Activated T-helper 1 cell treated with anti-CD3 and anti-CD28 coated beads, Interleukin-2, amount 50 U/mL, for 16 hours (primary cell): ENCODE data around the gene RNF168.
A peak's percentile ranks its signal among the peaks of the same experiment; 100 is the strongest.
"Not testable (repeated sequence)": the region's sequence is repeated elsewhere in the genome, so short reads cannot be mapped to it uniquely, and the experiment has no call there.

Experiments used
- DNase-seq, 2 donors: peaks; one replicate each; pipeline ENCODE4 v3.0.0-alpha.2; 2020; ENCODE audit warnings: low read depth in 1 of 2, low spot score in 1 of 2

RNF168 gene

DNA sequence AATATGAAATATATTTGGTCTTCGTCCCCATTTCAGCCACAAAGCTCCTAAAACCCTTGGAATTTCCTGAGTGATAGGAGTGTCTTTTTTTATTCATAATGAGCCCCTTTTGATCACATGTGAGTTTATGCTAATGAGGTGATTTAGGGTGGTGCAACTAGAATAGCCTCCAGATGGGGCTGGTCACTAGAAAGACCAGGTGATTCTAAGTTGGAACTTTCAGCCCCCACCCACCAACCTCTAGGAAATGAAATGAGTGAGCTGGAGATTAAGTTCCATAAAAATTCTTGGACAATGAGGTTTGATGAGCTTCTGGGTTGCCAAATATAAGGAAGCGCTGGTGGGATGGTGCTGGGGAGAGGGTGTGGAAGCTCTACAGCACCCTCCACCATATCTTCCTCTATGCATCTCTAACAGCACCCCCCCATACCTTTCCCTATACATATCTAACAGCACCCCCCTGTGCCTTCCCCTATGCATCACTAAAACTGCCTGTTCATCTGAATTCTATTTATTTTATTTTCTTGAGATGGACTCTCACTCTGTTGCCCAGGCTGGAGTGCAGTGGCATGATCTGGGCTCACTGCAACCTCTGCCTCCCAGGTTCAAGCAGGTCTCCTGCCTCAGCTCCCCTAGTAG lies 13.7 kb upstream of the RNF168 start:
- no peak for DNase-seq

DNA sequence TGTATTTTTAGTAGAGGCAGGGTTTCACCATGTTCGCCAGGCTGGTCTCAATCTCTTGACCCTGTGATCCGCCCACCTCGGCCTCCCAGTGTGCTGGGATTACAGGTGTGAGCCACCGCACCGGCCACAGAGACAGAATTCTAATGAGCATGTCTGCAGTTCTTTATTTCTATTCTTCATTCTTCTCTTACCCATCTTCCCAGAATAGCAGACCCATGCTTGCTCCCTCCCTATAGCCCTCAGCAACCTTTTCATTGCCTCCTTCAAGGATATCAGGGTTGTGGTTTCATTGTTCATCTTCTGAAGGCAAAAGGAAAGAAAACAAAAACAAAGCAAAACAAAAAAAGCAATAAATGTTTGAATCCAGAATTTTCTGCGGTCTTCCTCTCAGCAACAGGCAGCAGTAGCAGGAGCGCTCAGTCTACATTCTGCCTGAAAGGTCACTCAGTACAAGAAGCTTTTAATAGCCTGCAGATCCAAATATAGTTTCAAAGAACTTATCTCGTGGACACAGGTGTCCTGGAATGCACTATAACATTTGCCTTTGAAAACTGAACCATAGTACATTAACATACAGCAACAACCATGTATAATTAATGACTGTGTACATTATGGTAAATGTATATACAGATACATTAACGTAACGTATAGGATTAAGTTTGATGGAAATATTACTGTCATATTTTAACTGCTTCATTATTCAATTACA lies 11.5 kb upstream of the RNF168 start, which contains the start of gene SMCO1:
Gene SMCO1, minus strand, starts transcription at position 434 of the 709 bp plus-strand sequence. Its CDS starts 137 bp downstream, at position 297.
- DNase-seq: no peak

DNA sequence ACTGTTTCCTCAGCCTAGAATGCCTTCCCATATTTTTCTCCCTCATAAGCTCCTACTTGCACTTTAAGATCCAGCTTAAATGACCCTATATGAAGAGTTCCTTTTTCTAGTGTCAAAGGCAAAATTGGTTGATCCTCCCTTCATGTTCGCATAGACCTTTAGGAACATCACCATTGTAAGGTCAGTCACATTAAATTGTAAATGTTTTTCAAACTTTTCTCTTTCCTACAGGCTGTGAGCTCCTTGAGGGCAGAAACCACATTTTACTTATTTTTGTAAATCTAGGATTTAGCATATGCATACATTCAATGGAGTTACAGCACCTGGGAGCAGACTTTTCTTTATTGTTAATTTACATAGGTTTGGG lies 10.8 kb upstream of the RNF168 start:
- DNase-seq: no peak

DNA sequence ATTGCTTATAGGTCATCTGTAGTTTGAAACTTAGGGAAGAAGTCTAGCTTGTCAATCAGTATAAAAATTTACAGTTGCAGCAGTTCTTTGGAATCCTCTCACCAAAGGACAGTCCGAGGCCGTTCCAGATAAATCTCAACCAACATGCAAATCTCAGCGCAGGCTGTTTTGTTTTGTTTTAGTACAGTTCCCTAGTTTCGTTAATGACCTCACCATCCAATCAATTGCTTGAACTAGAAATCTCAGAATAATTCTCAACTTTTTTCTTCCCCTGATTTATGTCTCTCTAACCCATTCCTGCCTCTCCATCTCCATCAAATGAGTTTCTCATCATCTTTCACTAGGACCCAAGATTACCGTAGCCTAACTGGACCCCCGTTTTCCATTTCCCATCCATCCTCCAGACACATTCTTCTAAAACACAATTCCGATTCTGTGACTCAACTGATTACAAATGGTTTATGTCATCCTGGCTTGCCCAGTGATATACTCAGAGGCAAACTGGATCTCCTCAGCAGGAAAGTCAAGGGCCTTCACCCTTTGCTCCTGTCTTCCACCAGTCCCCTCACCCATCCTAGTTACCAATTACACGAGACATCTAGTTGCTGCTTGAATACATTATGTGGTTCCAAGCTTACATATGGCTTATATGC lies 10.3 kb upstream of the RNF168 start:
- DNase-seq: no peak

DNA sequence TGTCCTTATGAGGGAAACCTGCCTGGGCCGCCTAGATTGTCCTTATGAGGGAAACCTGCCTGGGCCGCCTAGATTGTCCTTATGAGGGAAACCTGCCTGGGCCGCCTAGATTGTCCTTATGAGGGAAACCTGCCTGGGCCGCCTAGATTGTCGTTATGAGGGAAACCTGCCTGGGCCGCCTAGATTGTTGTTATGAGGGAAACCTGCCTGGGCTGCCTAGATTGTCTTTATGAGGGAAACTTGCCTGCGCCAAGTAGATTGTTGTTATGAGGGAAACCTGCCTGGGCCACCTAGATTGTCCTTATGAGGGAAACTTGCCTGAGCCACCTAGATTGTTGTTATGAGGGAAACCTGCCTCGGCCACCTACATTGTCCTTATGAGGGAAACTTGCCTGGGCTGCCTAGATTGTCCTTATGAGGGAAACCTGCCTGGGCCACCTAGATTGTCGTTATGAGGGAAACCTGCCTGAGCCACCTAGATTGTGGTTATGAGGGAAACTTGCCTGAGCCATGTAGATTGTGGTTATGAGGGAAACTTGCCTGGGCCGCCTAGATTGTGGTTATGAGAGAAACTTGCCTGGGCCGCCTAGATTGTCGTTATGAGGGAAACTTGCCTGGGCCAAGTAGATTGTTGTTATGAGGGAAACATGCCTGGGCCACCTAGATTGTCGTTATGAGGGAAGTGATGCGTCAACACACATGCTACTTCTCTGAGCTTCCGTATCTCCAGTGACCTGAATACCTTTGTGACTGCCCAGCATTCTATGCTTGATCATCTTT lies 8.3 kb upstream of the RNF168 start:
- DNase-seq: not testable (repeated sequence)

DNA sequence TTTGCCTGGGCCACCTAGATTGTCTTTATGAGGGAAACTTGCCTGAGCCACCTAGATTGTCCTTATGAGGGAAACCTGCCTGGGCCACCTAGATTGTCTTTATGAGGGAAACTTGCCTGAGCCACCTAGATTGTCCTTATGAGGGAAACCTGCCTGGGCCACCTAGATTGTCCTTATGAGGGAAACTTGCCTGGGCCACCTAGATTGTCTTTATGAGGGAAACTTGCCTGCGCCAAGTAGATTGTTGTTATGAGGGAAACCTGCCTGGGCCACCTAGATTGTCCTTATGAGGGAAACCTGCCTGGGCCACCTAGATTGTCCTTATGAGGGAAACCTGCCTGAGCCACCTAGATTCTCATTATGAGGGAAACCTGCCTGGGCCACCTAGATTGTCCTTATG lies 7.5 kb upstream of the RNF168 start:
- DNase-seq: not testable (repeated sequence)

DNA sequence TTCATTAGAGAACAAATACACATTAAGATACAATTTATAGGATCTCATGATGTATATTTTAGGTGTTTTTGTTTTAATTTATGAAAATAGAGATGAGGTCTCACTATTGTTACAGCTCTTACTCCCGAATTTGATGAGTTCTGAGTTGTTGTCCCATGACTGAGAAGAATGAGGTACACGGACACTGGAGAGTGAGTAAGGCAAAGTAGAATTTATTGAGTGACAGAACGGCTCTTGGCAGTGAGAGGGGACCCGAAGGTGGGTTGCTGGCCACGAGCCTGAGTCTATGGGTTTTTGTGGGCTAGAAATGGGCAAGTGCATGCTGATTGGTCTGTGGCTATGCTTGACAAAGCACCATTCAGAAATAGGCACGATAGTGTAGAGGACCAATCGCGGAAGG lies 3.1 kb upstream of the RNF168 start:
- no peak for DNase-seq

DNA sequence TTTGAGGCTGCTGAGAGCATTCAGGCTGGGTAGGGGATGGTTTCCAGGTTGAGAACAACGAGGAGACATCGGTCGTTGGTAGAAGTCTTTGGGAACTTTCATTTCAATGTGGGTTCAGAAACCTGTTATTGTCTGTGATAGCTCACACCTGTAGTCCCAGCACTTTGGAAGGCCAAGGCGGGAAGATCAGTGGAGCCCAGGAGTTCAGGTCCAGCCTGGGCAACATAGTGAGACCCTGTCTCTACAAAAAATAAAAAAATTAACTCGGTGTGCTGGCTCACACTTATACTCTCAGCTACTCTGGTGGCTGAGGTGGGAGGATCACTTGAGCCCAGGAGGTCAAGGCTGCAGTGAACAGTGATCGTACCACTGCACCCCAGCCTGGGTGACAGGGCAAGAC lies 988 bp upstream of the RNF168 start:
- no peak for DNase-seq

DNA sequence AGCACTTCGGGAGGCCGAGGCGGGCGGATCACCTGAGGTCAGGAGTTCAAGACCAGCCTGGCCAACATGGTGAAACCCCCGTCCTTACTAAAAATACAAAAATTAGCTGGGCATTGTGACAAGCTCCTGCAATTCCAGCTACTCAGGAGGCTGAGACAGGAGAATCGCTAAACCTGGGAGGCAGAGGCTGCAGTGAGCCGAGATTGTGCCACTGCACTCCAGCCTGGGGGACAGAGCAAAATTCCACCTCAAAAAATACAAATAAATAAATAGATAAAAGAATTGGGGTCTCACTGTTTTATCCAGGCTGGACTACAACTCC lies 470 bp upstream of the RNF168 start:
- not testable (repeated sequence) for DNase-seq

DNA sequence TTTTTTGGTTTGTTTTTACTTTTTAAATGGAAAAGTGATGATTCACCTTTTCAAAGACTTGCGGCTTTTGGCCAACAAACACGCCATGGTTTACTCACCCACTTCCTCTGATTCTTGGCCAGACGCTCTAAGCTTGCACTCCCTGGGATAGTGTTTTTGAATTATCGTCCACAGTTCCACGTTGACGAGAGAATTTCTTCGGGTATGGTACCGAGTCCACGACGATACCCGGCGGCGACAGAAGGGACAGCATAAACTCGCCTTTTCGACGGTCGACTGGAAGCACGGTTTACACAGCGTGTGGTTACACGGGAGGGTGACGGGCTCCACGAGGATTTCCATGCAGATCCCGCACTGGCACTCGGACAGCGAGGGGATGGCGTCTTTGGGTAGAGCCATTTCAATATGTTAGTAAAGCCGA lies 783 bp downstream of the RNF168 start:
- peak; percentile 27 to 41 for DNase-seq

DNA sequence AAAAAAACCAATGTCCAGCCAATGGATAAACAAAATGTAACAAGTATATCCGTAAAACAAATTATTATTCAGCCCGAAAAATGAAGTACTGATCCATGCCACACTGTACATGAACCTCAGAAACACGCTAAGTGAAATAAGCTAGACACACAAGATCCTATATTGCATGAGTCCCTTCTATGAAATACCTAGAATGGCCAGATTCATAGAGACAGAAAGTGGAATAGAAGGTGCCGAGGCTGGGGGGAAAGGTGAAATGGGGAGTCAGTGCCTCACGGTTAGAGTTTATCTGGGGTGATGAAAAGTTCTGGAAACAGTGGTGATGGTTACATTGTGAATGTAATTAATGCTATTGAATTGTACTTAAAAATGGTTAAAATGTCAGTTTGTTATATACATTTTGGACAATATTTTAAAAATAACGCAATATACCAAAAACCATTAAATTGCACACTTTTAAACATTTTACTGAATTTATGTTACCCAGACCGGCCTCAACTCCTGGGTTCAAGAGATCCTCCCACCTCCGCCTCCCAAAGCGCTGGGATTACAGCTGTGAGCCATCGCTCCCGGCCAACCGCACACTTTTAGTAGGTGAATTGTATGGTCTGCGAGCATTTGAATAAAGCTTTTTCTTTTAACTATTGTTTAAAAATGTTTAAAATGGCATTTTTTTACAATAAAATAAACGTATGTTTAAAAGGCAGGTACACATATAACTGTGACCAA lies 2.1 kb downstream of the RNF168 start:
- no peak for DNase-seq

DNA sequence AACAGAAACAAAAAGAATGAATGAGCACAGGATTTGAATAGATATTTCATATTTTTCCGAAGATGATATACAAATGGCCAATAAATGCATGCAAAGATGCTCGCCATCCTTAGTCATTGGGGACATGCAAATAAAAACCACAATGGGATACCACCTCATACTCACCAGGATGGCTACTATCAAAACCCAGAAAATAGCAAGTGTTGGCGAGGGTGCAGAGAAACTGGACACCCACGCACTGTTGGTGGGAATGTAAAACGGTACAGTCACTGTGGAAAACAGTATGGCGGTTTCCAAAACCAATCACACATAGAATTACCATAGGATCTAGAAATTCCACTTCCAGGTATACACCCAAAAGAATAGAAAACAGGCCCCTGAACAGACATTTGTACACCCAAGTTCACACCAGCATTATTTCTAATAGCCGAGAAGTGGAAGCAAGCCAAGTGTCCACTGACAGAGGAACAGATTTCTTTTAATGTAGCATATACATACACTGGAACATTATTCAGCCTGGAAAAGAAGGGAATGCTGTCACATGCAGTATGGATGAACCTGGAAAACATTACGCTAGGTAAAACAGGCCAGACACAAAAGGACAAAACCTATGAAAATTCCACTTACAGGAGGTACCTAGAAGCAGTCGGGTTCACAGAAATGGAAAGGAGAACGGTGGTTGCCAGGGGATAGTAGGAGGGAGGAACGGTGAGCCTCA lies 3.6 kb downstream of the RNF168 start:
- DNase-seq: no peak

DNA sequence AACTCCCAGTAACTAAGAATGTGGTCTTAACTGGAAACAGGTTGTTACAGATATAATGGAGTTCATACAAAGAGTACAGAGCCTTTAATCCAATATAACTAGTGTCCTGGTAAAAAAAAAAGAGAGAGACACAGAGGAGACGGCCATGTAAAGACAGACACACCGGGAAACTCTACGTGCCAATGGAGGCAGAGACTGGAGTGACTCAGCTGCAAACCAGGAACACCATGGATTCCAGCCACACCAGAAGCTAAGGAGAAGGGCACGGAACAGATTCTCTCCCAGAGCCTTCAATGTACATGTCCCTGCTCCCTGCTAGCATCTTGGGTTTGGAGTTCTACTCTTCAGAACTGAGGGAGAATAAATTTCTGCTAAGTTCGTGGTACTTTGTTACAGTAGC lies 4.5 kb downstream of the RNF168 start:
- DNase-seq: no peak

DNA sequence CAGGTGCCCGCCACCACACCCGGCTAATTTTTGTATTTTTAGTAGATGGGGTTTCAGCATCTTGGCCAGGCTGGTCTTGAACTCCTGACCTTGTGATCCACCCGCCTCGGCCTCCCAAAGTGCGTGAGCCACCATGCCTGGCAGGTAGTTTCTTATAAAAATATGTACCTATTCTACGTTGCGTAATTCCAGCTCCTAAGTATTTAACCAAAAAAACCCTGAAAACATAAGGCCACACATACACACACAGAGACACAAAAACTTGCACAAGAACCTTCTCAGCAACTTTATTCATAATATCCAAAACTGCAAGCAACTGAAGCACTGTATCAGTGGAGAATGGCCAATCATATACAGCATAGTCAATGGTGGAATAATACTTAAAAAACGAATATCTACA lies 5.3 kb downstream of the RNF168 start:
- no peak for DNase-seq

DNA sequence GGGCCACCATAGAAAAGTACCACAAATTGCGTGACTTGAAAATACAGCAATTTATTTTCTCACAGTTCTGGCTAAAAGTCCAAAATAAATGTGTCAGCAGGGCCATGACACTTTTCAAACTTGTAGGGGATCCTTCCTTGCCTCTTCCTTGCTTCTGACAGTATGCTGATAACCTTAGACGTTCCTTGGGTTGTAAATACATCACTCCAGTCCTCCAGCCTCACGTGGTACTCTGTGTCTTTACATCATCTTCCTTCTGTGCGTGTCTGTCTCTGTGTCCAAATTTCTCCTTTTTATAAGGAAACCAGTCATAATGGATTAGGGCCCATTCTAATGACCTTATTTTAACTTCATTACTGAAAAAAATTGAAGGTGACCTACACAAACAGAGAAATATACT lies 7.4 kb downstream of the RNF168 start:
- DNase-seq: no peak

DNA sequence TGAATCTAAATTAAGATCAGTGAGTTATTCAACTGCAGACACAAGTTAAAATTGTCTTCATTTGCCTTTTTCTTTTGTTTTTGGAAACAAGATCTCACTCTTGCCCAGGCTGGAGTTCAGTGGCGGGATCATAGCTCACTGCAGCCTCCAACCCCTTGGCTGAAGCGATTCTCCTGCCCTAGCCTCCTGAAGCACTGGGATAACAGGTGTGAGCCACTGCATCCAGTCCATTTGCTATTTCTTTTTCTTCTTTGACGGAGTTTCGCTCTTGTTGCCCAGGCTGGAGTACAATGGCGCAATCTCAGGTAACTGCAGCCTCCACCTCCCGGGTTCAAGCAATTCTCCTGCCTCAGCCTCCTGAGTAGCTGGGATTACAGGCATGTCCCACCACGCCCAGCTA lies 10.3 kb downstream of the RNF168 start:
- DNase-seq: no peak

DNA sequence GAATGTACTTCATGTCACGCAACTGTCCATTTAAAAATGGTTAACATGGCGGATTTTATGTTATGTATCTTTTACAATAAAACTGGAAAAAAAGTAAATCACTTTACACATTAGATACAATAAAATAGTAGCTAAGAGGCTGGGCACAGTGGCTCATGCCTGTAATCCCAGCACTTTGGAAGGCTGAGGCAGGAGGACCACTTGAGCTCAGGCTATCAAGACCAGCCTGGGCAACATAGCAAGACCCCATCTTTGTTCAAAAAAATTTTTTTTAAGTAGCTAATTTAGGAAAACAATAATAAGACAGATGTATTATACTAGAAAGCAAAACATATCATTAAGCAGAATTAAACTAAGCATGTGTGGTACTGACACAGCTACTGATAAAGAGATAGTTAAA lies 11.5 kb downstream of the RNF168 start:
- no peak for DNase-seq

DNA sequence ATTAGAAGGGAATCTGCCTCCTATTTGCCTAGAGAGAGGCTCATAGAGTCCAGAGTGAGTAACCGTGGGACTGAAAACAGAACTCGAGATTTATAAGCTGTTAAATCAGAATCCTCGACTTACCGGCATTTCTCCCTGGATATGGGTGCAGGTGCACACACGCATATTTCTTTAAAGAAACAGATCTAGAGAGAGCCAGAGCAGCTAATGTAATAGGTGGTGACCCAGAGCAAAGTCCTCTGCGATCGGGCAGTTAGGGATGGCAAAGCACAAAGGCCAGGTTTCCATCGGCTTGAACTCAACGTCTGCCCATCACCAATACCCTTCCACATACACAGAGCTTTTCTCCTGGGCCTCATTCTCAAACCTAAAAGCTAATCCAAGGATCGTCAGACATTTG lies 13.8 kb downstream of the RNF168 start:
- no peak for DNase-seq

DNA sequence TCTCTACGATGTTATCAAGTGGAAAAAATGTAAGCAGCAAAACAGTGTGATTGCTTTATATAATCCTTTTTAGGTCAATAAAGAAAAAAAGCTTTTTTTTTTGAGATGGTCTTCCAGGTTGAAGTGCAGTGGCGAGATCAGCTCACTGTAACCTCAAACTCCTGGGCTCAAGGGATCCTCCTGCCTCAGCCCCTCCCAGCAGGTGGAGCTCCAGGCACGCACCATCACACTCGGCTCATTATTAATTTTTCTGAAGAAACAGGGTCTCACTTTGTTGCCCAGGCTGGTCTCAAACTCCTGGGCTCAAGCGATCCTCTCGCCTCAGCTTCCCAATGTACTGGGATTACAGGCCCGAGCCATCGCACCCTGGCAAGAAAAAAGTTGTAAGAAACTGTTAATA lies 17.3 kb downstream of the RNF168 start:
- peak in 1 of 2 donors; percentile 10 for DNase-seq

DNA sequence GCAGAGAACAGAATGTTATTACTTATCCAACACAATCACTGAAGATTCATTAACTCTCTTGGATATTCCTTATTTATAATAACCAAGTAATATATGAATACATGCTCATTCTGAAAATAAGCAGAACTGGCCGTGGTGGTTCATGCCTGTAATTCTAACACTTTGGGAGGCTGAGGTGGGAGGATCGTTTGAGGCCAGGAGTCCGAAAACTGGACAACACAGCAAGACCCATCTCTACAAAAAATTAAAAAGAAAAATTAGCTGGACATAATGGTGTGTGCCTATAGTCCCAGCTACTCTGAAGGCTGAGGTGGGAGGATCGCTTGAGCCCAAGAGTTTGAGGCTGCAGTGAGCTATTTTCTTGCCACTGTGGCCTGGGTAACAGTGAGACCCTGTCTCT lies 25.9 kb downstream of the RNF168 start:
- DNase-seq: no peak

DNA sequence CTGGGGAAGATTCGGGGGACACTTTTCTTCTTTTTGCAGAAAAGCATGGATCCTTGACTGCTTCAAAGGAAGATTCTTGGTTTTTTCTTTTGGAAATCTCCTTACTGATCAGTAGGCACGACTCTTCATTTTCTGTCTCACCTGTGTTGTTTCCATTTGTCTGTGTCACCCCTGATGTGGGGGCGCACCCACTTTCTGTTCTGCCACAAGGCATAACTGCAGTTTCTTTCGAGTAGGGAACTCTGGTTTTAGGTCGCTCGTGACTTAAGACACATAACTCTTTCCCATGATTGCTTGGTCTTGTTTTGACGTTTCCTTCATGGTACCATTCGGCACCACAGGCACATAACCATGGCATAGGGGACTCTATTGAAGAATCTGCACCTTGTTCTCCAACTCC lies 31.3 kb downstream of the RNF168 start:
- no peak for DNase-seq
